Amygdala (tissue), 56 donors: ENCODE results near the gene TYMP.
"Not testable (repeated sequence)": the region's sequence is repeated elsewhere in the genome, so short reads cannot be mapped to it uniquely, and the experiment has no call there.

ENCODE experiments used
- DNase-seq, 56 donors: peaks; one replicate each; lab custom pipeline; 2025; lab: John Stamatoyannopoulos, UW

TYMP gene

DNA sequence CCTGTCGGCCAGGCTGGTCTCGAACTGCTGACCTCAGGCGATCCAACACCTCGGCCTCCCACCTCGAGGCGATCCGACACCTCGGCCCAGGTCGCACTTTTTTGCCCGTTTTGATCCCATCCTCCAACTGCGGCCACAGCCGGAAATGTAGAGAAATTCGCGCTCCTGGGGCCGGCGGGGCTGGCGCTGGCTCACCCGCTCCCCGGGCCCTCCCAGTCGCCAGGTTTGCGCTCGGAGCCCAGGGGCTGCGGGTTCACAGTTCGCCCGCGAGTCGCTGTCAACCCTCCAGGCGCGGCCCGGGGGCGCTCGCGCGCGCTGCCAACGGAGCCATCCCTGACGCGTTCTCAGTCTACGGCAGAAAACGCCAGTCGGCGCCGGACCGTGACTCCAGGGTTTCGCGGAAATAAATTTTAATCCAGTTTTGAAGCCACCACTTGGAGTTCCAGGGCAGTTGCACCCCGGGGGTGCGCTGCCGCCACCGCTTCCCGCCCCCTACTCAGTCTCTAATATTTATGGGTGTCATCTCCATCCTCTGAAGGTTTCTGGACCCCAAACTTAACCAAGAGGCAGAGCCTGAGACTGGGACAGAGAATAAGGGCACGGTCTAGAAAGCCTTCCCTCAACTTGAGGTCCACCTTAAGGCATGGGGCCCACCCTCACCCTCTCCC is 14.4 kb upstream of the TYMP start:
- peak in 17 of 56 donors; percentile 17 to 71 (median 45) for DNase-seq

GRCh38 chr22:50542416-50542927 is 12.7 kb upstream of the TYMP start:
- no peak for DNase-seq

DNA sequence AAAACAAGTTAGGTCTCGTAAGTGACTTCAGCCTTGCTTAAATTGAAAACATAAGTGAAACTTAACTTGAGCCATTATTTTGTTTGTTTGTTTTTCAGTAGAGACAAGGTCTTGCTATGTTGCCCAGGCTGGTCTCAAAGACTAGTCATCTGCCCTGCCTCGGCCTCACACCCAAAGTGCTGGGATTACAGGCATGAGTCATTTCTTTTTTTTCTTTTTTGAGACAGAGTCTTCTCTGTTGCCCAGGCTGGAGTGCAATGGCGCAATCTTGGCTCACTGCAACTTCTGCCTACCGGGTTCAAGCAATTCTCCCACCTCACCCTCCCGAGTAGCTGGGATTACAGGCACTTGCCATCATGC is 11.8 kb upstream of the TYMP start:
- not testable (repeated sequence) for DNase-seq

DNA sequence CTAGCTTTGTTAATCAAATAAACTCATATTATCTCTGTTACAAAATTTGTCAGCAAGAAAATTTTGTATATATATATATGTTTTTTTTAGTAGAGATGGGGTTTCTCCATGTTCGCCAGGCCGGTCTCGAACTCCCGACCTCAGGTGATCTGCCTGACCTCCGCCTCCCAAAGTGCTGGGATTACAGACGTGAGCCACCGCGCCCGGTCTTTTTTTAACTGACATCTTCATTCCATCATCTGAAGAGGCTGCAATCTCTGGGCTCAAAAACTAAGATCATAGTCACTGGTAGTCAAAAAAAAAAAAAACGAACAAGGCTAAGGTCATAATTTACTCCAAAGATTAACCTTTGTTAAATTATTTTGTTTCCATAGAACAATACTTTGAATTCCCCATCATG is 10.6 kb upstream of the TYMP start:
- no peak for DNase-seq

GRCh38 chr22:50537765-50538164 is 8.0 kb upstream of the TYMP start:
- no peak for DNase-seq

- DNase-seq, result no peak
Measured at GRCh38 chr22:50536226-50536625, 6.4 kb upstream of the TYMP start.

DNA sequence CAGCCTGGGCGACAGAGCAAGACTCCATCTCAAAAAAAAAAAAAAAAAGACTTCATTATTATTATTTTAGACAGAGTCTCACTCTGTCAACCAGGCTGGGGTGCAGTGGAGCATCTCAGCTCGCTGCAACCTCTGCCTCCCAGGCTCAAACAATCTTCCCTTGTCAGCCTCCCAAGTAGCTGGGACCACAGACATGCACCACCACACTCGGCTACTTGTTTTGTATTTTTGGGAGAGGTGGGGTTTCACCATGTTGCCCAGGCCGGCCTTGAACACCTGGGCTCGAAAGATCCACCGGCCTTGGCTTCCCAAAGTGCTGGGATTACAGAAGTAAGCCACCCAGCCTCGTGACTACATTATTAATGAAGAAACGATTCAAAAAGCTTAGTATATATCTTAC is 5.3 kb upstream of the TYMP start:
- DNase-seq, result no peak

- DNase-seq, result peak in 1 of 56 donors; percentile 15
Measured at GRCh38 chr22:50533856-50534711, 4.3 kb upstream of the TYMP start.

DNA sequence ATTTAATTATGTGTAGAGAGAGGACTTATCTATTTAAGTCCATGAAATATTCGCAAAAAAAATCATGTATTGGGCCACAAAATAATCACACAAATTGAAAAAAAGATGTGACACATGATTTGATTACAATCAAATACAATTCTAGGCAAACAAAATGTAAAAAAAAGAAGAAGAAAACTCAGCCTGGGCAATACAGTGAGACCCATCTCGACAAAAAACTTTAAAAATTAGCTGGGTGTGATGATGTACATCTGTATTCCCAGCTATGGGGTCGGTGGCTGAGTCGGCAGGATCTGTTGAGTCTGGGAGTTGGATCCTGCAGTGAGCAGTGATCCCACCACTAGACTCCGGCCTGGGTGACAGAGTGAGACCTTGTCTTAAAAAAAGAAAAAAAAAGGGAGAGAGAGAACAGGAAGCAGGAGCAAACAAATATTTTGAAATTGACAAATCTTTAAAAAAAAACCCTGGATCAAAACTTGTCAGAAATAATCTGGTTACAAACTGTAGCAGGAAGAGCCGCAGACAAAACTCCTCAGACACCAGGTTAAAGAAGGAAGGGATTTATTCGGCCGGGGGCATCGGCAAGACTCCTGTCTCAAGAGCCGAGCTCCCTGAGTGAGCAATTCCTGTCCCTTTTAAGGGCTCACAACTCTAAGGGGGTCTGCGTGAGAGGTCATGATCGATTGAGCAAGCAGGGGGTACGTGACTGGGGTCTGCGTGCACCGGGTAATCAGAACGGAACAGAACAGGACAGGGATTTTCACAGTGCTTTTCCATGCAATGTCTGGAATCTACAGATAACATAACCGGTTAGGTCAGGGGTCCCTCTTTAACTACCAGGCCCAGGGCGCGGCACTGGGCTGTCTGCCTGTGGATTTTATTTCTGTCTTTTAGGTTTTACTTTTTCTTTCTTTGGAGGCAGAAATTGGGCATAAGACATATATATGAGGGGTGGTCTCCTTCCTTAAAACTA is 3.3 kb upstream of the TYMP start:
- no peak for DNase-seq

DNA sequence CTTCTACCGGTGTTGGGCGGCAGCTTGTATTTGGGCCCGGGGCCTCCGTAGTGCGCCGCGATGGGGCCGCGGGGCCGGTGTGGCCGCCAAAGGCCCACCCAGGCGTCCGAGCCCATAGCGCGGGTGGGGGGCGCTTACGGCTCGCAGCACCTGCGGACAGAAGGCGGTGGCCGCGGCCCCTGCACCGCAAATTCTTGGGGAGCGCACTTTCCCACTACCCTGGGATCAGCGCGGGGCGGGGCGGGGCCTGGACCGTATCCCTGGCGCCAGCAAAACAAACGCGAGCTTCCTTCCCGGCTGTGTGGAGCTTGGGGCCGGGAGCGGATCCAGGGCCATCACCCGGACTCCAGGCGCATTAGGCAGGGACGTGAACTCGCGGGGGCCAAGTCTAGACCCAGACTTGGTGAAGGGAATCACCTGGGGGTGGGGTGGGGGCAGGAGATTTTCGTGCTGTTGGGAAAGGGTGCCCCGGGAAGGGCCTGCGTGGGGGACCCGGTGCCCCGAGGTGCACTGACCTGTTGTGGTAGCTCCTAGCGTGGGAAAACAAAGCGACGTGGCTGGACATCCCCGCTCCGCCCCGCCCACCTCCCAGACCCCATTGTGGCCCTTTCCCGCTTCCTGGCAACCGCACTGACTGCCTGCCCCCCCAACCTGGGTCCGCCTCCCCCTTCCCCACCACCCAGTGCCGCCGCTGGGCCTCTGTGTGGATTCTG is 2.3 kb upstream of the TYMP start:
- DNase-seq, result no peak

DNA sequence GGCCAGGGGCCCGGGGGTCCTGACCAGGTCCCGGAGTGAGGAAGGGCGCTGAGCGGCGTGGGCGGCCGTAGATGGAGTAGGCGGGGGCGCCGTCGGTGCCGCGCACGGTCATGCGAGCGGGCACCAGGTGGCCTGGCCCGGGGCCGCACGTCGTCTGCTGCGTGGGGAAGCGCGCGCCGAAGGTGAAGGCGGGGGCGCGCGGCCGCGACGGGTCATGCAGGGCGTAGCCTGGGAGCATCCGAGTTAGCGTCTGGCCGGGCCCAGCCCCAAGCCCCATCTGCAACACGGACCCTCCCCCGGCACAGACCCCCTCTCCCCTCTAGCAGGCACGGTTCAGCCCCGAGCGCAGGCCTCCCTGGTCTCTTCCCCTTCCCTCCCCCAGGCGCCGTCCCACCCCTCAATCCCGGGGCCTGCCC is 1.7 kb upstream of the TYMP start:
- no peak for DNase-seq

DNA sequence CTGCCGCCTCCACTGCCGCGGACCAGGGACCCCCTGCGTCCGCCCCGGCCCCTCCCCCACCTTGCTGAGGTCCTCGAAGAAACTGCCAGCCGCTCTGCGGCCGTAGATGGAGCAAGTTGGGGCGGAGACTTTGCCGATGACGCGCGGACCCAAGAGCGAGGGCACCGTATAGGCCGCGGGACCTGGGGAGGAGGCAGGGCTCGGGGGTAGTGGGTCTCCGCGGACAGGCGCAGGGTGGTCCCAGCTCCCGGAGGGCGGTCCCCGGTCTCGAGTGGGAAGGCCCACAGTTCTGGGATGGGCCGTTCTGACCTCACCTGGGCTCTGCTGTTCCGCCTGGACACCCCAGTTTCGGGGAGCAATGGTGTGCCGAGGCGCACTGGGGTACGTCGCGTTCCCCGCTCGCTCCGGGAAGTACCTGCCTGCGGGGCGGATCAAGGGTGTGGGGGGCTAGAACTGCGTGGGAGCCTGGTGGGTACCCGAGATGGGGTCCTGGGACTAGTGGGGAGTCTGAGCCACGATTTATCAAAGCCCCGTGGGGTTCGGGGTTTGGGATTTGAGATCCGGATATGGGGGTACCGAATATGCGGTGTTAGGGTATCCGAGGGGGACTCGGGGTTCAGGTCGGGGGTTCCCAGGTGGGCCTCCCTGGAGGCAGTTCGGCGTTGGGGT is 1.2 kb upstream of the TYMP start:
- peak in 1 of 56 donors; percentile 36 for DNase-seq

DNA sequence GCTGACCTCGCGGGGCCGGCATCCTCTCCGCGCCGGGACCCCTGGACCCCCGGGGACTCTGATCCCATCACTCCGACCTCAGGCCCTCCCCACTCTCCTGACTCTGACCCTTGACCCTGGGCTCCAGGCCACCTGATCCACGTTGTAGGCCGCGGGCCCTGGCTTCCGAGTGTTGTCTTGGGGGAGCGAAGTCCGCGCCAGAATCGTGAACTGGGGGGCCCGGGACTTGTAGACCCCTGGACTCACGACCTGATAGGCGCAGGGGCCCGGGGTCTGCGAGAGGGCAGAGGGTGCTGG is 716 bp upstream of the TYMP start:
- DNase-seq, result no peak

DNA sequence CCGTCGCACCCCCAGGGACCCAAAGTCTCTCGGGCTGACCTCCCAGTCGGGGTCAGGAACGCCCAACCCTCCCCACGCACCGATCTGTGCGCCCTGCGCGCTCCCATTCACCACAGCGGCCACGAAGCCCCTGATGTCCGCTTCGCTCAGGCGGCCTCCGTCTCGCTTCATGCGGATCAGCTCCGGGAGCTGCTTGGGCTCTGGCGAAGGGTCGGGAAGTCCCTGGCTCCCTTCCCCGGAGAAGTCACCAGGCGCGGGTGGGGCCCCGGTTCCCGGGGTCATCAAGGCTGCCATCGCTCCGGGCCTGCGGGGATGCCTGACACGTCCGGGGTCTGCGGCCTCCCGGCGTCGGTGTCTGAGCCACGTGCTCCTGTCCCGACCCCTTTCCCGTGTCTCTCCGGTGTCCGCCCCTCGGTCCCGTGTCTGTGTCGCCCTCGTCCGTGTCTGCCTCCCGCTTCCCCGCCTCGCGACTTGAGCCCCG is 356 bp downstream of the TYMP start:
- DNase-seq, result no peak

DNA sequence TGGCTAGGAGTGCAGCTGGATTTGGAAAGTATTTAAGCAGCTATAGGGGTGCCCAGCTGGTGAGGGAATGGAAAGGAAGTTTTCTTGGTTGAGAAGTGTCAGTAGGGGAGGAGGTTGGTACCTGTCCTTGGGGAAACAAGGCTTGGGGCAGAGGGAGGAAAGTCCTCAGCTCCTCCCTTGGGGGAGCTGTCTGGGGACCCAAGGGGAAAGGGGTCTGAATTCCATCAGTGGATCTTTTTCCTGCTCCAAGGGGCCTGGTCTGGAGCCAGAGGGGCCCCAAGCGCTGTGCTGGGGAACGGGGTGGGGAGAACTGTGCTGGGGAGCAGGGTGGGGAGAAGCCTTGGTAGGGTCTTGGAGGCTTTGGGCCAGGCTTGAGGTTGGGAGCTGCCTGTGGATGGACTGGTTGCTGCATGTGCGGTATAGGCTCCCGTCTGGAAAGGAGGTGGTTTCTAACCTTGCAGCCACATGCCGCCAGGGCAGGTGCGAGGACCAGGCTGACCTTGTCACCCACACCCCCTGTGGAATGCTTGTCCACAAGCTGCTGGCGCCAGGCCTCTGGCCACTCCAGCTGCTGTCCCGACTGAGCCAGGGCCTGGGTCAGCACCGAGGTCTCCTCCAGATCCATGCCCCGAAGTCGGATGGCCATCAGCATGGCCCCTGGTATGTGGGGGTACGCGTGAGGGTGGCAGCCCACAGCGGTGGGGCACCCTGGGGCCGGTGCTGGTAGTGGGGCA is 963 bp downstream of the TYMP start:
- DNase-seq, result no peak

- DNase-seq, result no peak
Measured at GRCh38 chr22:50527921-50528681, 1.7 kb downstream of the TYMP start.

DNA sequence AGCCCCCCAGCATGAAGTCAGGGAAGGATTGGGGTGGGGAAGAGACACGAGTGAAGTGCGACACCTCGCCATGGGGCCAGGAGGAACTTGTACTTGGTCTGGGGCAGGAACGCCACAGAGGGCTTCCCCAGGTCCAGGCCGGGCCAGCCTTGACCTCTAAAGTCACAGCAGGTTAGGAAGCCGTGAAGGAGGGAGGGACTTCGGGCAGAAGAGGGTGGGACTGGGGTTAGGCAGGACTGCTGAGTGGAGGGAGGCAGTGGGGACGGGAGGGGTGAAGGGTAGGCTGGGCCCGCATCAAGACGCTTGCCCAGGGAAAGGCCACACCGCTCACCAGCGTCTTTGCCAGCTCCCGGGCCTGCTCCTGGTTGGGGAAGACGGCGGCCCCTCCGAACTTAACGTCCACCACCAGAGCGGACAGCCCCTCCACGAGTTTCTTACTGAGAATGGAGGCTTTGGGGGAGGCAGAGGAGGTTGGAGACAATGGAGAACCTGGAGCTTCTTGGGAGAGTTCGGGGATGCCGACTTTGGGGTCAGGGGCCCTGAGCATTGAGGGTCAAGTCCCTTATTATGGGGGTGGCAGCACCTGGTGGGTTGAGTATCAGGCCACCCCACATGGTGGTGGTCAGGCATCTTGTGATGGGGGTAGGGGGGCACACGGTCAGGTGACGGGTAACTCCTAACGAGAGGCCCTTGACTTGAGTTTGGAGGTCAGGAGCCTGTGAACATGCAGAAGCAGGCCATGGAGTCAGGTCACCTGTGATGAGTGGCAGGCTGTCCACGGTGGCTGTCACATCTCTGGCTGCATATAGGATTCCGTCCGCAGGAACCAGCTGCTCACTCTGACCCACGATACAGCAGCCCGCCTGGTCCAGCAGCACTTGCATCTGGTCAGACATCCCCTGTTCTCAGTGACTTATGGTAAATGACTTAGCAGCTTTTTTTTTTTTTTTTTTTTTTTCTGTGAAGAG is 2.7 kb downstream of the TYMP start:
- no peak for DNase-seq
